Left forelimb (tissue), 1 donor: ENCODE measurements around the gene OBP2A.
"Not testable (repeated sequence)": the region's sequence is repeated elsewhere in the genome, so short reads cannot be mapped to it uniquely, and the experiment has no call there.

Experiments used
- DNase-seq: peaks from one replicate; pipeline ENCODE4 v3.0.0-alpha.2; 2018; ENCODE audit warnings: low spot score

OBP2A gene

DNA sequence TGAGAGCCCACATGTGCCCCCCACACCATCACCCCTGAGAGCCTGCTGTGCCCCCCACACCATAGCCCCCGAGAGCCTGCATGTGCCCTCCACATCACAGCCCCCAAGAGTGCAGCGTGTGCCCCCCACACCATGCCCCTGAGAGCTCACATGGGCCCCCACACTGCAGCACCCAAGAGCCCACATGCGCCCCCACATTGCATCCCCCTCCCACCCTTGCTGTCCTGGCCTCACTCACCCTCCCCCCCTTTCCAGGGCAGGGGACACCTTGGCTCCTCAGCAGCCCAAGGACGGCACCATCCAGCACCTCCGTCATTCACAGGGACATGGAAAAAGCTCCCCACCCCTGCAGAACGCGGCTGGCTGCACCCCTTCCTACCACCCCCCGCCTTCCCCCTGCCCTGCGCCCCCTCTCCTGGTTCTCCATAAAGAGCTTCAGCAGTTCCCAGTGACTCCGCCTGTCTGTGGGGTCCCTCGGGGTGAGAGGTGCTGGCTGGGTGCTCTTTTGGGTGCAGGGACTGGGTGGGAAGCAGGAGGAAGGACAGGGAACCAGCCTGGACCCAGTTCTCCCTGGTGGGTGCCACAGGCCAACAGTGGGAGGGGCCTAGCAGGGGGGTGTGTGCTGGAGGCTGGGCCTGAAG, 19.7 kb upstream of the OBP2A start:
- DNase-seq, result no peak

DNA sequence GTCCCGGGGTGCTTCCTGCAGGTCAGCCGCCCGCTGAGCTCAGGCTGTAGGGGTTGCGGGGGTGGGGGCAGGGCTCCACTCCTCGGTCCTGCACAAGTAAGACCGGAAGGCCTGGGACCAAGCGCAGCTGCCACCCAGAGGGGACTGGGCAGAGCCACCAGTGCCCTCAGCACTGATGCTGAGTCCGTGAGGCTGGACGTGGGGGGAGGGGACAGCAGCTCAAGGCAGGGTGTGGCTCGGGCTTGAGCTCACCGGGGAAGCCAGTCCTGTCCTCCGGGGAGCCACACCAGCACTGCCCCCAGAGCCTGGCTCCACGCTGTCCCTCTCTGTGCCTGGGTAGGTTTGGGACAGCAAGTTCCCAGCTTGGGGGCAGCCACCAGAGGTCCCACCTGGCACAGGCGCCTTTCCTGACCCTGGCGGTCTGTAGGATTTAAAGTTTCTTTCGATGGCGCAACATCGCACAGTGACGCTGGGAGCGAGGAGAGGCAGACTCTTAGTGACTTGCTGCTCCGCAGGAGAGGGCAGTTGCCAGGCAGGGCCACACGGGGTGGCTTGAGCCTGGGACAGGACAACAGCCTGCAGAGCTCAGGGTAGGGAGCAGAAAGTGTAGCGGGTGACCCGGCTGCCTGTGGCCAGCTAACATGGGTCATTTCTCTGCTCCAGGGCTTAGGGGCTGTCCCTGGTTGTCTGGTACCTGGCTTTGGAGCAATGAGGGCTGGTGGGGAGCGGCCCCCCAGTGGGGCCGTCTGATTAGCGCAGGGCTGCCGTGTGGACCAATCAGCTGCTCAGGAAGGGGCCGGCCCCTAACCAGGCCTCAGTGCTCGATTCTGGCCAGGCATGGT, 19.0 kb upstream of the OBP2A start:
- no peak for DNase-seq

DNA sequence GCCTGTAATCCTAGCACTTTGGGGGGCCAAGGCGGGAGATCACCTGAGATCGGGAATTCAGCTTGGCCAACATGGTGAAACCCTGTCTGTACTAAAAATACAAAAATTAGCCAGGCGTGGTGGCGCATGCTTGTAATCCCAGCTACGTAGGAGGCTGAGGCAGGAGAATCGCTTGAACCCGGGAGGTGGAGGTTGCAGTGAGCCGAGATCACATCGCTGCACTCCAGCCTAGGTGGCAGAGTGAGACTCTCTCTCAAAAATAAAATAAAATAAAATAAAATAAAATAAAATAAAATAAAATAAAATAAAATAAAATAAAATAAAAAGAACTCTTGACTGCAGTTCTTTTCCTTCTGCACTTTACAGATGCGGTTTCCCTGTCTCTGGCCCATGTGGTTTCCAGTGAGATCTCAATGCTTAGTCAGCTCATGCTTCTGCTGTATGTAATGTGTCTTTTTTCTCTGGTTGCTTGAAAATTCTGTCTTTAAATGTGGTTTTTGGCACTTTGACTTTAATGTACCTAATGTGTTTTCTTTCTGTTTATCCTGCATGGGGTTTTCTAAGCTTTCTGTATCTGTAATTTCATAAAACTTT, 17.0 kb upstream of the OBP2A start:
- not testable (repeated sequence) for DNase-seq

DNA sequence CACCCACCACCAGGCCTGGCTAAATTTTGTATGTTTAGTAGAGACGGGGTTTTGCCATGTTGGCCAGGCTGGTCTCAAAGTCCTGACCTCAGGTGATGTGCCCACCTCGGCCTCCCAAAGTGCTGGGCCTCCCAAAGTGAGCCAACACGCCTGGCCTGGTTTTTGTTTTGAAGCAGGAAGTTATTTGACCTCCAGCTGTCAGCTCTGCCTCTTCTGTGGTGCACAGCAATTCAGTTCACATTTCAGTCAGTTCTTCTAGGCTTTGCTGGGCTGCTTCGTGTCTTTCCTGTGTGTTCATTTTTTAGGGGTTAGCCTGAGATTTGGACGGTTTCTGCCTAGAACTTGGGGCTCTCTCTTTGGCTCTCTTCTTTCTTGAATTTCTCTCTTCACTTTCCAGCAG, 15.8 kb upstream of the OBP2A start:
- DNase-seq, result no peak

DNA sequence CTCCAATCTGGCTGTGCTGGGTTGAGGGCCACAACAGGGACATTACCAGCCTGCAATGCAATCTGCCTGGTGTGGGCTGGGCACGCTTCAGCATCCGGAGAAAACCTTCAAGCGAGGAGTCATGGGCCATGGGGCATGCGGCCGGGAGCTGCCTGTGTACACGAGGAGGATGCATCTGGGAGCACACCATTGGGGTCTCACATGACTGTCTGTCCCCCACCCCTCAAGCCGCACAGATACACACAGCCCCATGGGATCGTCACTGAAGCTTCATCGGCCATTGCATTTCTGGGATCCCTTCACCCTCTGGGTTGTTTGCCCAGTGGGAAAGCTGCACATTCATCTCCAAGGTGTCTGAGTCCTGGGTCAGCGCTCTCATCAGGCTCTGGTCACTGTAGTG, 14.8 kb upstream of the OBP2A start:
- no peak for DNase-seq

DNA sequence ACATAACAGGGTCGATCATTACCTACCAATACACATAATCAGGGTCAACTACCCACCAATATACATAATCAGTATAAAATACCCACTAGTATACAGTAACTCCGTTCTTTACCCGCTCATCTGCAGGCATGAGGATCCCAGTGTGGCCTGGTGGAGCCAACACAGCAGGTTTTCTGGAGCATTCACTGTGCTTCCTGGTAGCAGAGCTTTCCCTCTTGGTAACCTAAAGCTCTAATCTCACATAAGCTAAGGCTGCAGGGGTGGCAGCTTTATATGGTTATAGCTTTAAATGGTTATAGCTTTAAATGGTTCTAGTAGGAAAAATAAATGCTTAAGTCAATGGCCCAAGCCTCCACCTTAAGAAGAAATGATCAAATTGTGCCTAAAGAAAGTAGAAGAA, 12.8 kb upstream of the OBP2A start:
- DNase-seq, result no peak

DNA sequence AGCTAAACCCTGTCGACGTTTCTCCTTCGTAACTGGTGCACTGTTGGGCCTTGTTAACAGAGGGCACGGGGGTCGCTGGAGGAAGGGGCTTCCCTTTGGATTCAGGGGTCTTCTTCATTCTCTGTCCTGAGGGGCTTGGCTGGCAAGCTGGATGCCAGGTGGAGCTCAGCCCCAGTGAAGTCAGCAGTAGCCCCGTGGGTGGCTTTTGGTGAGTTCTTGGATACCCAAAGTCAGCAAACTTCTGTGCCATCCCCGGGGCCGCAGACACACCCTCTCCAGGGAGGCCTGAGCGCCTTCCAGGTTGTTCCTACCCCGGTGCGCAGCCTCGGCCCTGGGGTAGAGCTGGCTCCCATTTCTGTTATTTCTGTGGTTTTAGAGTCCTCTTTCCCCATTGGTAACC, 12.3 kb upstream of the OBP2A start:
- DNase-seq, result no peak

DNA sequence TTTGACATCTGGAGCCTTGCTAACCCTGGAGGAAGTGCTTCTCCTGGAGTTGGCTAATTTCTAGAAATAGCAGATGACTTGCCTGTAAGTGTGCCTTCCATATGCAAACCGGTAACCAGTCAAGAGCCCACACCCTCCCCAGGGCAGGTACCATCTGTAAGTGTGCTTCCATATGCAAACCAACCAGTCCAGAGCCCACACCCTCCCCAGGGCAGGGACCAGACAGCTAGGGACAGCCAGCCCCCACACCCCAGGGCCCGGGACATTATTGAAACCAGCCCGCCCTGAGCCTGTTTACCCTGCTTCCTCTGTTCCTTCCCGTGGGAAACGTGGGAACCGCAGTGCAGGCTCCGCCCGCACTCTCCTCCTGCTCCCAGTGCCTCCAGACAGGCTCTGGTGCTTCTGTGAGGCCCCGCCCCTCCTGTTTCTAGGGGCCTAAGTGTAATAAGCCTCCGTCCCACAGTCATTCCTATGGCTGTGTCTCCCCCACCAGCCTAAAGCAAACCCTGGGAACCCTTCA, 11.7 kb upstream of the OBP2A start:
- not testable (repeated sequence) for DNase-seq

DNA sequence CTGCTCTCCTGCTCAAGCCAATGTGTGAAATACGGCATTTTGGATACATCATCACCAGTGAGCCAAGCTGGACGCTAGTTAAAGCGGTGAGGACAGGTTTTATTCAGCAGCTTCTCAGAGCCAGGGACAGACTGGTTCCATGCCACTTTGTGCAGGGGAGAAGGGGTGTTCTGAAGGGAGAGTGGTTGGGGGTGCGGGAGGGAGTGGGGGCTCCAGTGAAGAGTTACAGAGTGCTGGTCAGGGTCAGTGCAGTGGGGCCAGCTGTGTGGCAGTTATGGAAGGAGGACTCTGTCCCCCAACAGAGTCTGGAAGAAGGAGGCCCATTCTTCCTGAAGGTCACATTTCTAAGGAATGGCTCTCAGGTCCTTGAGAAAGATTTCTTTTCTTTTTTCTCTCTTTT, 11.1 kb upstream of the OBP2A start:
- DNase-seq, result not testable (repeated sequence)

DNA sequence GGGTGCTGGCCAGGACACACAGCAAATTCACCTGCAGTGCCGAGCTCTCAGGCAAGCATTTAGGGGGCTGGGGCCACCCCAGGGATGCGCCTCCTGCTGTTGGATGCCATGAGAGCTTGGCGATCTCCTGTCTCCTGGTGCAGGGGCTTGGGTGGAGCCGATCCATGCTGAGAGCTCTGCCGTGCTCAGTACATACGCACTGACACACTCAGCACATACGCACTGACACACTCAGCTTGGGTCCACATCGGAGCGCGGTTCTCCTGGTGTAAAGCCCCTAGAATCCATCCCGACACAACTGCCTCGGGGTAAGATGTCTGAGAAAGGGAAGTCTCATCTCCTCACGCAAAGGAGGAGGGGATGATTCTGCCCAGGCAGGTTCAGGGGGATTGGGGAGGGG, 10.3 kb upstream of the OBP2A start:
- DNase-seq, result not testable (repeated sequence)

DNA sequence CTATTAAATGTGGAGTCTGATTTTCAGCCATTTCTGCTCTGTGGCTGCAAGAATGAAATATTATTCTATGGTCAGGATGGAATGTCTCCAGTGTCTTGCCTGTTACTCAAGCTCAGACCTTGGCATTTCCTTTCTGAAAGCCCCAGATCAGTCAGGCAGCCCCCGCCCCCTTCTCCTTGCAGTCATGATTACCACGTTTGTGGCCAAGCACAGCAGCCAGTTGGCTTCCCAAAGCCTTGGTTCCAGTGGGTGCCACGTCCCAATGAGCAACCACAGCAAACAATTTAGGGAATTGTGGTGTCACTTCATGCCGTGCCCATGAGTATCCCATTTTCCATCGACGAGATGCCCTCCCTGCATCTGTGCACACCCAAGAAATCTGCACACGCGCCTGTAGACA, 9.7 kb upstream of the OBP2A start:
- no peak for DNase-seq

DNA sequence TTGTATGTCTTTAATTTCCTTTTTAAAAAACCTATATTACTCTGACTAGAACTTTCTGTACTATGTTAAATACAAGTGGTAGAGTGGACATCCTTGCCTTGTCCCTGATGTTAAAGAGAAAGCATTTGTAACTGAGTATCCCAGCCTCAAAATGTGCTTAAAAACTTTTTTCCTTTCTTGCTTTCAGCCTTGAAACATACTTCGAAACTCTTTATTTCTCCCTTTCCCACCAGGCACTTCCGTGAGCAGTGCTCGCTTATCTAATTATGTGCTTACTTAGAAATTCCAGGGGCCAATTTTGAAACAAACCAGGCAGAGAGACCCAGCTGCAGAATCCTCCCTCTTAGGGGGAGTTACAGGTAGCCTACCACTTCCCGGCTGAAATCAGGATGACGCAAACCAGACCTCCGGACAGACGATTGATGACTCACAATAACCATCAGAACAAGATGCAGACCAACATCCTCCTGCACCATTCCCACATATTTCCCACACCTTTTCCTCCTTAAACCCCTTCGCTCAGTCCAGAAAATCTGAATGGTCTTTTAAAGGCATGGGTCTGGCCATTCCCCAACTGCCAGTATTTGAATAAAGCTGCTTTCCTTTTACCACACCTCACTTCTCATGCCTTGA, 2.5 kb upstream of the OBP2A start:
- DNase-seq, result not testable (repeated sequence)

DNA sequence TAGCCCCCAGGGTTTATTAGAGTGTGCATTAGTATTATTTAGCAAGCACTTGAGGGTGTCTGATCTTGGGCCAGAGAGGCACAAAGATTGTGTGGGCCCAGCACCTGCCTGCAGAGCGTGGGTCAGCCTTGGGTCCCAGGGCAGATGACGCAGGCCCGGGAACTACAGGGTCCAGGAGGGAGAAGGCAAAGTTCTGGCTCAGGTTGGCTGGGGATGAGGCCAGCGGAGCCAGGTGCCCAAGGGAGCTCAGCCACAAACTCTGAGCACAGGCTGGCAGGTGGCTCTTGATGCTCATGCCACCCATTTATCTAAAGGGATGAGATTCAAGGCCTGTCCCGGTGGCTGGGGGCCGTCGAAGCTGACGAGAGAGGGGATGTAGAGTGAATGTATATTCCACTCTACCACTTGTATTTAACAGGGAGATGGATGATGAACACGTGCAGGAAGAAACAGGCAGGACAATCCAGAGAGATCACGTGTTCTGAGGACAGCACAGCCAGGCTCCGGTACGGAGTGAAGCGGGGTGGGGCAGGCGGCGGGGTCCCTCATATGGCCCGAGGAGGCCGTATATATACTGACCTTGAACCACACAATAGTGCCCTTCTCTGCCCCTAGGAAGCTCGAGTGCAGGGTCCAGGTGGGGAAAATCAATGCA, 818 bp upstream of the OBP2A start:
- no peak for DNase-seq

DNA sequence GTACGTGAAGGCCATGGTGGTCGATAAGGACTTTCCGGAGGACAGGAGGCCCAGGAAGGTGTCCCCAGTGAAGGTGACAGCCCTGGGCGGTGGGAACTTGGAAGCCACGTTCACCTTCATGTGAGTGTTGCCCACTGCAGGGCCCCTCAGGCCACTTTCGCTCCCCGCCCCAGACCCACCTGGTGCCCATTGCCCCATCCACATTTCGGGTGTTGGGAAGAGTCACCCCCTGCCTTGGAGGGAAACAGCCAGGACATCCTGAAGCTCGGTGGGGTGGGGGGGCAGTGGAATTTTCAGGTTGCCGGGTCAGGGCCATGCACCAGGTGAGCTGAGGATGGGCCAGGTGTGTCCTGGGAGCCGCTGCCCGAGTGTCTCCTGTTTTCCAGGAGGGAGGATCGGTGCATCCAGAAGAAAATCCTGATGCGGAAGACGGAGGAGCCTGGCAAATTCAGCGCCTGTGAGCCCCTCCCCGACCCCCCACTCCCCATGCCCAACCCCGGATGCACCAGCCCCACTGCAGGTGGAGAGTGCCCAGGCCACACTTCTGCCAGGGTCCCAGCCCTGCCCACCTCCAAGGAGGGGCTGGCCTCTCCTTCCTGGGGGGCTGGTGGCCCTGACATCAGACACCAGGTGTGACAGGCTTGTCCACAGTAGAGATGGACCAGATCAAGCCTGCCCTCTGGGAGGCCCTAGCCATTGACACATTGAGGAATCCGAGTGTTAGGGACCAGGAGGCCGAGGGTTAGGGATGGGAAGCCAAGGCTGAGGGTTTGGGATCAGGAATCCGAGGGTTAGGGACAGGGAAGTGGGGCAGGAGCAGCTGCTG, 1.1 kb downstream of the OBP2A start:
- DNase-seq, result not testable (repeated sequence)

DNA sequence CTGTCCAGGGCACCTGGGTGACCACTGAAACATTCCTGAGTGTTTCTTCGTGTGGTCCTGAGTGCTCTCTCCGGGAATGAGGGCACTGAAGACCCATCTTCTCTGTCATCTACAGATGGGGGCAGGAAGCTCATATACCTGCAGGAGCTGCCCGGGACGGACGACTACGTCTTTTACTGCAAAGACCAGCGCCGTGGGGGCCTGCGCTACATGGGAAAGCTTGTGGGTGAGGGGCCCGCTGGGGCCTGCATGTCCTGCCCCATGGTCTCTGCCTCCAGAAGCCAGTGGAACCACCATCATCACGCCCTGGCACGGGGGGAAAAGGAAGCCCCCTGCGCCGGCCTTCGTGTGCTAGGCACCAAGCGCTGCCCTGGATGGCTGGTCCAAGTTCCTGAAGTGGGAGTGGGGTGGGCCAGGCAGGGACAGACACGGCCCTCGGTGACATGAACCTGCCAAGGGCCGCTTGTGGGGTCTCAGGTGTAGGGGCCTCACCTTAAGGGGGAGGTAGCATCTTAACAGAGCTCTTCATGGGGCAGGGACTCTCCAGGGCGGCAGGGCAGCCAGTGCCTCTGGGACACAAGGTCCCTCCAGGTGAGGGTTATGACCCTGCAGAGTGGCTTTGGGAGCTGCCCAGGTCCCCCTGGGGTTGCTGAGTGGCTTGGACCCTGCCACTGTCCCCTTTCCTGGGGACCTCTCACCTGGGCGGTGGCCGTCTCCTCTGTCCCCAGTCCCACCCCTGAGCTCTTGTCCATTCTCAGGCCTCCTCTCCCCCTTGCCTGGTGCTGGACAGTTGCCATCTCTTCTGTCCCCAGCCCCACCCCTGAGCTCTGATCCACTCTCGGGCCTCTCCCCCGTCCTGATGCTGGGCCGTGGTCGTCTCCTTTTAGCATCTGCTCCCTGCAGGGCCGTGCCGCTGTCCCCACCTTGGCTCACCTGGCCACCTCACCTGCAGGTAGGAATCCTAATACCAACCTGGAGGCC, 2.1 kb downstream of the OBP2A start:
- DNase-seq, result no peak

DNA sequence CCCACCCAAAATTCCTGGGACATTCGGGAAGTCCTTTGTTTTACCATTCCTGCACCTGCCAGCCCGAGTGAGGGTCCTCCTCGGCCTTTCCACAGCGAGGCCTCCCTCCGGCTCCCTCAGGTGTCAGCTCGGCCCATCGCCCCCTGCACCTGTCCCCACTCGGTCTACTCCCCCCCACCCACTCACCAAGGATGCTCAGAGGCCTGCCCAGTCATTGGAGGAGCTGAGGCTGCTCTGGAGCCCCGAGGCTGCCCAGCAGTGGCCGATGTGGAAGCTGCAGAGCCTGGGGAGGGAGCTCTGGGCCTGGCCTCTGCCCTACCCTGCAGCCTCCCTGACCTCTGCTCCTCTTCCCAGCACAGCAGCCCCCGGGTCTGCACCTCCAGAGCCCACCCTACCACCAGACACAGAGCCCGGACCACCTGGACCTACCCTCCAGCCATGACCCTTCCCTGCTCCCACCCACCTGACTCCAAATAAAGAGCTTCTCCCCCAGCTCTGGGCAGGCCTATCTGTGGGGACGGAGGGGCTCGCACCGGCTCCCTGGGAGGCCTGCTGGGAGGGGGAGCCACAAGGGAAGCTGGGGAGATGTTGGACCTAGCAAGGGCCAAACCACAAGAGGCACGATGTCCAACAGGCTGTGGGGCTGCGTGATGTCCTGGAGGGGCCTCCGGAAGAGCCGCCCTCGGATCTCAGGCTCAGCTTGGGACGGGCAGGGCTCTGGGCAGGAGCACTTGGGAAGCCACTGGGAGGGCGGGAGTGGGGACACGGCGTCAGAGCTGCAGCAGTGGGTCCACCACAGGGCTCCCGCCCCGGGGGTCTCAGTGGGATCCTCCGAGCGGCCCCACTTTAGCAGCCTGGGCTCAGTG, 3.8 kb downstream of the OBP2A start:
- DNase-seq, result not testable (repeated sequence)

DNA sequence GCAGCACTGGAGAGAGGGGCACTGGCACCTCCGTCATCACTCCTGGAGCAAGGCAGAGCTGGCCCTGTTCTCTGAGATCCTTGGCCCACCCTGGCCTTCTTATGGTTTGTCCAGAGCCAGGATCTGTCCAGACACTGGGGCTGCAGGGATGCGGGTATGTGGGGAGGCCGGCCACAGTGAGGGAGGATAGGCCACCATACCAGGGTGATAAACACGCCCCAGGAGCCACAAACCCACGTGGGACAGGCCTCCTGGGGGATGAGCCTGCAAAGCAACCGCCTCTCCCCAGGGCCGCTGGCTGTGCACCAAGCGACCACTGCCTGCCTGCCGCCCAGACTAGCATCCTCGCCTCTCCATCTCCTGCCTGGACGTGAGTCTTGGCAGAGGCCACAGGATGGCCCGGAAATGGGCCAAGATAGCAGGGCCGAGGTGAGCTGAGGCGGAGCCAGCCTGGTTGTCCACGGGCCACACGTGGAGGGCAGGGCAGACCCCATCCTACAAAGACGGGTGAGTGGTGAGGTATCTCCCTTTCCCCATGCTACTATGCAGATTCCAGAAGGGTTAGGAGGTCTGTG, 4.5 kb downstream of the OBP2A start:
- DNase-seq, result no peak

DNA sequence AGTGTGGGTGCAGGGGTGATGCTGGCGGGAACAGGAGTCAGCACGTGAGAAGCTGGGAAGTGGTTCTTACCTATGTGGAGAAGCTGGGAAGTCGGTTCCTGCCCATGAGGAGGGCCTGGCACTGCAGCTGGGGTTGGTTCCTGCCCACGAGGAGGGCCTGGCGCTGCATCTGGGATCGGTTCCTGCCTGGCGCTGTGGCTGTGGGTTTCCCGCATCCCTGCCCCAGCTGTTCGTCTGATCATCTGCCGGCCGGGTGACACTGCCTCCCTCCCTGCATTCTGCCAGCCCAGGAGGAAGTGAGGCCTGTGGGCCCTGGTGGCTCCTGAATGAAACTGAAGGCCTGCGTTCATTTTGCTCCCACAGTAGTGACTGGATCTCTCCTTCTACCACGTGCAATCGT, 5.1 kb downstream of the OBP2A start:
- DNase-seq, result no peak

DNA sequence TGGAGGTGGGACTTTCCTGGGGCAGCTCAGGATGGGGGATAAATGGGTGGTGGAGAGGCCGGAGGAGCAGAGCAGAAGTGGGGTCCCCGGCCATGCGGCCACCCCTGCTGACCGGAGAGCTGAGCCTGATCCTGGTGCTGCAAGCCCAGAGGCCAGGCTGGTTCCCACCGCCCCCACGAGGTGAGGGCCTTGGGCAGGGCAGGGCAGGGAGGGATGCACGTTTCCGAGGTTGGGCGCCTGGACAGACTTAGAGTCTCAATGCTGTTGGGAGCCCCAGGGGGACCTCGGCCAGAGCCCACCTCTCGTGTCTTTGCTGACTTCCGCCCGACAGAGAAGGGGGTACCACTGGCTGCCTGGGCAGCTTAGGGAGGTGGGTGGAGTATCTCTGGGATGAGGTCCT, 5.5 kb downstream of the OBP2A start:
- DNase-seq, result no peak
